SK-N-SH treated with all-trans-retinoic acid at 6 μM for 48 hours (cell line): ENCODE measurements around the gene RNGTT.

ENCODE experiments used
- BACH2 ChIP-seq: fragments of 250-450 bp; sonication (Bioruptor Pico); IDR thresholded peaks from 2 replicates; pipeline ENCODE4 v1.9.0; 2021; ENCODE audit warnings: mild to moderate bottlenecking, borderline replicate concordance
- CSDC2 ChIP-seq: fragments of 250-450 bp; sonication (Bioruptor Pico); IDR thresholded peaks from 2 replicates; pipeline ENCODE4 v1.5.0; 2020; ENCODE audit warnings: mild to moderate bottlenecking, moderate library complexity
- TSHZ2 ChIP-seq: fragments of 250-450 bp; sonication (Bioruptor Pico); IDR thresholded peaks from 2 replicates; pipeline ENCODE4 v1.5.0; 2020; ENCODE audit warnings: mild to moderate bottlenecking, moderate library complexity
- ZFP30 ChIP-seq: fragments of 450-650 bp; formaldehyde crosslinking; IDR thresholded peaks from 2 replicates; pipeline ENCODE4 v1.5.0; 2022; ENCODE audit warnings: mild to moderate bottlenecking, moderate library complexity
- ZNF70 ChIP-seq: fragments of 450-650 bp; formaldehyde crosslinking; IDR thresholded peaks from 2 replicates; pipeline ENCODE4 v1.5.0; 2020; ENCODE audit warnings: mild to moderate bottlenecking, moderate library complexity

GRCh38 chr6:88704980-88705379 lies 258.4 kb downstream of the RNGTT start:
- TF ChIP-seq BACH2 (CRISPR knock-in tag) (no peak), CSDC2 (CRISPR knock-in tag) (no peak), ZNF70 (no peak), TSHZ2 (CRISPR knock-in tag) (no peak), ZFP30 (CRISPR knock-in tag) (no peak)
